Right cardiac atrium (tissue), 5 donors: Measurements from ENCODE around the gene WDR62. TPM values are rescaled to one million over a fixed set of nuclear protein-coding genes. Genes with fewer than 3 reads are reported as not detected.

Source experiments
- ATAC-seq, 2 donors: fragments of 200-7000 bp; cut with Tn5 transposase; one replicate each; pipeline versions ENCODE4 v1.8.0 to v1.9.1; 2020; ENCODE audit warnings: moderate library complexity in 2 of 2, mild to moderate bottlenecking in 1 of 2
- DNase-seq, 3 donors: peaks; one replicate each; pipeline ENCODE4 v3.0.0-alpha.2; 2020
- H3K27ac ChIP-seq: one replicate; pipeline ENCODE4 v1.5.1; 2013; ENCODE audit warnings: mild to moderate bottlenecking, low read length, control low read depth, moderate library complexity
- H3K27me3 ChIP-seq: one replicate; pipeline ENCODE4 v1.6.1; 2013; ENCODE audit not compliant: control insufficient read depth, insufficient read depth
- H3K4me1 ChIP-seq: one replicate; pipeline ENCODE4 v1.6.1; 2013; ENCODE audit warnings: low read length; ENCODE audit not compliant: control insufficient read depth, insufficient read depth
- H3K4me3 ChIP-seq: one replicate; pipeline ENCODE4 v1.5.1; 2013; ENCODE audit warnings: low read length, control low read depth
- H3K9me3 ChIP-seq: one replicate; pipeline ENCODE4 v1.6.1; 2013; ENCODE audit warnings: low read length; ENCODE audit not compliant: control insufficient read depth
- WGBS: extraction: QIAGEN DNeasy Blood & Tissue Kit; methylation state at CpG from one replicate; pipeline ENCODE4 v1.1.7; 2013; 5-methylcytosine and 5-hydroxymethylcytosine counted together
- intact Hi-C, 4 donors: fragments of 100-400 bp; cut with DNase I; formaldehyde crosslinking; loops; one replicate each; pipeline versions ENCODE4 v1.11.0 to v1.14.0; 2022 to 2023
- long read RNA-seq, 4 donors: library from polyadenylated mRNA; unstranded; transcript quantifications; one replicate each; pipeline ENCODE4 v2.0.0, GENCODE V29; 2020 to 2021
- polyA plus RNA-seq: library from polyadenylated mRNA; stranded (reverse); fragments of 200-250 nt; gene quantifications from one replicate; pipeline ENCODE4 v1.2.3, GENCODE V29; 2013
- total RNA-seq, 4 donors: library from RNA; stranded (reverse); fragmentation: NEBNext Ultra II Directional; extraction: Animal tissue kit (Norgen Biotek cat#: 25700); gene quantifications; one replicate each; pipeline ENCODE4 v1.2.1, GENCODE V29; 2021
- donor health status: healthy with polysubstance abuse.
- donor health status: DM: no; HTN: yes; CAD: no.
- donor health status: DM: no; HTN: no; CAD: no.
- donor health status: DM: no; HTN: yes; CAD: no; lungs with severe emphysema.
- donor health status: DM: yes; HTN: yes; CAD: no.

Gene WDR62
- total RNA-seq (10 to 100 TPM in 1 of 4 donors, 1 to 10 TPM in 3; 2.8 to 16.3 (median 8.0) TPM), polyA plus RNA-seq (10.6 TPM)
- long read RNA-seq, donor 1, partial matches to known transcripts, result 49 of 65 reads
- long read RNA-seq, donor 1, other reads (novel, unspliced or antisense), result 16 of 65 reads
- long read RNA-seq, donor 2, partial matches to known transcripts, result 81 of 100 reads
- long read RNA-seq, donor 2, other reads (novel, unspliced or antisense), result 18 of 100 reads
- long read RNA-seq, donor 3, partial matches to known transcripts, result 21 of 26 reads
- long read RNA-seq, donor 3, other reads (novel, unspliced or antisense), result 5 of 26 reads
- long read RNA-seq, donor 4, partial matches to known transcripts, result 46 of 66 reads
- long read RNA-seq, donor 4, other reads (novel, unspliced or antisense), result 20 of 66 reads

DNA sequence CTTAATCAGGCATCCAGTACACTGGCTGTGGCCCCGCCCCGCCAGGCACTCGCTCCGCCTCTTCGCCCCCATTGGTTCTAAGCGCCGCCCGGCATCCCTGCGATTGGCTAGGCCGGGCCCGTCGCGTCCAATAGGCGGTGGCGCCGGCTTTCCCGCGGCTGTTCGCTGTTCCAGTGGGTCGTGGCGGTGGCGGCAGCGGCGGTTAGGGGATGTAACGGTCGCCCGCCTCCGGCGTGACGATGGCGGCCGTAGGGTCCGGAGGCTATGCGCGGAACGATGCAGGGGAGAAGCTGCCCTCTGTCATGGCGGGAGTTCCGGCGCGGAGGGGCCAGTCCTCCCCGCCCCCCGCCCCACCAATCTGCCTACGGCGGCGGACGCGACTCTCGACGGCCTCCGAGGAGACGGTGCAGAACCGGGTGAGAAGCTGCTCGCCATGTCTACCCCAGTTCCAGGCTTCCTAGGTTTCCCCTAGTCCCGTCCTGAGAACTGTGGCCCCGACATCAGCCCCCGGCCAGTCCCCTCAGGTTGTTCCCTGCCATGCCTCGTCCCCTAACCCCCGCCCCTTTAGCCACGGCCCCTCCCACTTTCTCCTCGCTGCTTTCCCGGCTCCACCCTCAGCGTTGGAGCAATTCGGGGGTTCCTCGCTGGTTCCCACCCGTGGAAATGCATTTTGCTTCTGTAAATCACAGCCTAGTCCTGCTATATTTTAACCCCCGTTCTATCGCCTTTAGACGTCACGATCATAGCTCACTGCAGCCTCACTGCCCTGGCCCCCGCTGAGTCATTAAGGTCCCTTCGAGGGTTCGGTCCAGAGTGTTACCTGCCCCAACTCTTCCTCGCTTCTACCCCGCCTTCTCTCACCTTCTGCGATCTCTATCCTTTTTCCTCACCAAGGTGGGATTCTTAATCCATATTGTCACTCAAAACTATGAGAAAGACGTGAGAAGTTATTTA lies at the start of gene WDR62:
WDR62 (plus strand) TSS at position 165 of the 954 bp plus-strand sequence; CDS start at position 240, 75 bp downstream.
- Histone ChIP-seq H3K4me3 (peak within 1 kb of the TSS; percentile 53), H3K27me3 (no peaks in the 10 kb centered on the region), H3K27ac (peak within 1 kb of the TSS; percentile 80), H3K9me3 (no peaks in the 10 kb centered on the region), H3K4me1 (no peaks in the 10 kb centered on the region)
- ATAC-seq (peak; percentile 91), DNase-seq (peak; percentile 95 to 98 (median 97))
- under 1% methylated on average over 76 of the region's 76 CpGs for WGBS
- intact Hi-C loops, result no loop called here

DNA sequence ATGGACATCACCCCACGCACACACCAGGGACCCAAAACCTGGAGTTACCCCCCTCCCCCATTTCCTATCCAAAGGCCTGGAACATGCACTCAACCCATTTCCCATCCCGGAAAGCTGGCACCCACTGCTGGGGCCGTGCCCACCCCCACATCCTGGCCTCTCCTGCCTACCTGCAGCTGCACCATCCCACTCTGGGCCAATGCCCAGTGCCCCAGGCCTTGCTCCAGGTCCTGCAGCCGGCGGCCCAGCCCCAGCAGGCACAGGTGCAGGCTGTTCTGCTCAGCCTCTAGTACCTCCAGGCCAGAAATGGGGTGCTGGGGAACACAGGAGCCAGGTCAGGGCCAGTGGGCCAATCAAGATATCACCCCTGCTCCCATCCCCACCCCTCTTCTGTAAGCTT lies 47.7 kb upstream of the WDR62 start:
- 85% methylated on average over 5 of the region's 5 CpGs for WGBS
- intact Hi-C loops, result no loop called here
- DNase-seq, result no peak
- H3K27ac ChIP-seq, result no peak overlapping the region
- no peaks in the 10 kb centered on the region for H3K4me1 ChIP-seq
- H3K4me3 ChIP-seq, result no peak overlapping the region
- no peaks in the 10 kb centered on the region for H3K27me3 ChIP-seq
- ATAC-seq, result no peak
- H3K9me3 ChIP-seq, result no peaks in the 10 kb centered on the region

DNA sequence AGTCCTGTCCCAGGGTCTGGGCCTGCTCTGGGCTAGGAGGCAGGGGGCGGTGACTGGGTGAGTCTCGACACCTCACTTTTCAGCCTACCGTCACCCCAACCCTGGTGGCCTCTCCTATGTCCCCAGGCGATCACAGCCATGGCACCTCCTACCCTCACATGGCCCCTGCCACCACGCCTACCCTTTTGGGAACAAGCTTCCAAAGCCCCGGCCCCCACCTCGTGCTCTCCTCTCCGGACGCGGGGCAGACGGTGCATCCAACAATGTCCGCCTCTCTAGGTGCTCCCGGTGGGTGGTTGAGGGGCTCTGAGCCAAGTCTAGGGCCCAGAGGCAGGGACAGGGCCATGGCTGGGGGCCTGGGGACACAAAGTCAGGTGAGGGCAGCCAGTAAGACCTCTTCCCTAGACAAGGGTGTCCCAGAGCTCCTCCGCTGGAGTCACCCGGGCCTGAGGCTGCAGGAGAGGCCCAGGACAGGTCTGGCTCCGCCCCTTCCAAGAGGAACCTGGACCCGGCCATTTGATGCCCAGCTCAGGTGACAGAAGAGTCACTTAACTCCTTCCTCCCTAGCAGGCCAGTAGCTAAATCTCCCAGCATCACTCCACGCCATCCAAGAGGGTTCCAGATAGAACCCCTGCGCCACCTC lies 46.2 kb upstream of the WDR62 start, which contains the start of gene SYNE4:
SYNE4 (minus strand) TSS at position 478 of the 643 bp plus-strand sequence; CDS start at position 346, 132 bp downstream.
- Histone ChIP-seq H3K27ac (no peak within 1 kb of the TSS), H3K9me3 (no peaks in the 10 kb centered on the region), H3K4me1 (peaks cover 3% of the 10 kb centered on the region), H3K27me3 (no peaks in the 10 kb centered on the region), H3K4me3 (peak within 1 kb of the TSS; percentile 21)
- 50% methylated on average over 19 of the region's 19 CpGs for WGBS
- DNase-seq (no peak), ATAC-seq (peak; percentile 2 to 4)
- intact Hi-C loops, result no loop called here

DNA sequence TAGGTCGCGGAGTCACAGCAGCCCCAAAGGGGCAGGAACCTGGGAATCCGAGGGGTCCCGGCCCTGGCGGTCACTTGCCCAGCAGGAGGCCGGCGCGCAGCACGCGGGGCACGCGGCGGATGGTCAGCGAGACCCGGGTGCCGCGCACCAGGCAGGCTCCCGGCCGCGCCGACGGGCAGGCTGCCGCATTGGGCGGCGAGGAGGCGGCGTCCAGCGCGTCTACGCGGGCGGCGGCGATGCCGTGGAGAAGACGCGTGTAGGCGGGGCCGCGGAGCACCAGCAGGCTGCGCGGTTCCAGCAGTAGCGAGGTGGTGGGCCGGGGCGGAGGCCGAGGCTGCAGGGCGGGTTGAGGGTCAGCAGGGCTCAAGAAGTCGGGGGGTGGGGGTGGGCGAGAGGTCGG lies 45.5 kb upstream of the WDR62 start:
- DNase-seq (peak; percentile 80 to 91 (median 90)), ATAC-seq (peak; percentile 65 to 68)
- H3K9me3 ChIP-seq, result no peaks in the 10 kb centered on the region
- peak overlapping the region; percentile 21 for H3K4me3 ChIP-seq
- no peak overlapping the region for H3K27ac ChIP-seq
- H3K27me3 ChIP-seq, result no peaks in the 10 kb centered on the region
- intact Hi-C loops, result no loop called here
- WGBS, result under 1% methylated on average over 50 of the region's 50 CpGs
- peaks cover 5% of the 10 kb centered on the region for H3K4me1 ChIP-seq

DNA sequence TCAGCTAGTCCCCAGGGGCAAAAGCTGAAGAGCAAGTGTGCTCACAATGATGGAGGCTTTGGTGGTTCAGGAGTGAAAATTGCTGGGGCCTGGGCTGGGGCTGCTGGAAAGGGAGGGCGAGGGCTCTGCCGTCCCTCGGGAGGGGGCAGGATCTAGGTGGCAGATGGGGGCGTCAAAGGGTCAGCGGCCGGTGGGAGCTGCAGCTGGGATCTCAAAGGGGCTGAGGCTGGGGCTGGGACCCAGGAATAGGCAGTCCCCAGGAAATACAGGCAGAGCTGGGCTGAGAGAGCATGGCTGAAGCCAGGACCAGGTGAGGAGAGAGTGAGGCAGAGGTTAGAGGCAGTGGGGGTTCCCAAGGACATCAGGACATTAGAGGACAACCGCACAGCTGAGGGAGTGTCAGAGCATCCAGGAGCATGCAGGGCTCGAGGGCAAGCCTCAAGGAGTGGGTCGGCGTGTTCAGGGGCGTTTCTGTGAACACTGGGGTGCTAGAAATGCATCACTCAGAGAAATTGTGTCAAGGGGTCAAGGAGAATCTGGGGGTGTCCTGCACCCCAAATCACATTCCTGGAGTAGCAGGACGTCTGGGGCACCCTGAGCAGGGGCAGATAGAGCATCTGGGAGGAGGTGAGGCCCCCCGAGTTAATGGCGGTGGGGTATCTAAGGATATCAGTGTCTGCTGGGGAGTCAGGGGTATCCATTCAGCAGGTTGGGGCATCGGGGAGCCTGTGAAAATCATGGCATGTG lies 44.9 kb upstream of the WDR62 start:
- intact Hi-C loops, result no loop called here
- no peaks in the 10 kb centered on the region for H3K27me3 ChIP-seq
- no peaks in the 10 kb centered on the region for H3K9me3 ChIP-seq
- peaks cover 8% of the 10 kb centered on the region for H3K4me1 ChIP-seq
- ATAC-seq (no peak), DNase-seq (peak in 1 of 3 donors; percentile 14)
- 50% methylated on average over 15 of the region's 15 CpGs for WGBS
- peak overlapping the region; percentile 21 for H3K4me3 ChIP-seq
- H3K27ac ChIP-seq, result no peak overlapping the region

DNA sequence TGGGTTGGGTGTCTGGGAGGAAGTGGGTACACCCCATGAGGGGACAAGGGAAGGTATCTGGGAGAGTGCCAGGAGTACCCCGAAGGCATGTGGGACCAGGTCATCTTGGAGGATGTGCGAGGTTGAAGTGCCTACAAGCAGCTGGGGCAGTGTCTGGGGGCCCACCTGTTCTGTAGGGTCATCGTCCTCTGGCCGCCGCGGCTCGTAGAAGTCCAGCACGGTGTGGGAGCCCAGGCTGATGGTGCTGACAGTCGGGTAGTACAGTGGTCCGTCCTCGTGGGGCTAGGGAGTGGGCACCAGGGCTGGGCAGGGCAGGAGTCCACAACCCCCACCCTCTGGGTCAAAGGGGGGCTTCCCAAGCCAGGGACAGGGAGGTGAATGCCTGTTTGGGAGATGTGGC lies 44.3 kb upstream of the WDR62 start:
- no peaks in the 10 kb centered on the region for H3K27me3 ChIP-seq
- ATAC-seq (no peak), DNase-seq (peak in 1 of 3 donors; percentile 49)
- H3K4me3 ChIP-seq, result no peak overlapping the region
- H3K27ac ChIP-seq, result no peak overlapping the region
- intact Hi-C loops, result no loop called here
- H3K4me1 ChIP-seq, result peaks cover 9% of the 10 kb centered on the region
- no peaks in the 10 kb centered on the region for H3K9me3 ChIP-seq
- 94% methylated on average over 11 of the region's 11 CpGs for WGBS

DNA sequence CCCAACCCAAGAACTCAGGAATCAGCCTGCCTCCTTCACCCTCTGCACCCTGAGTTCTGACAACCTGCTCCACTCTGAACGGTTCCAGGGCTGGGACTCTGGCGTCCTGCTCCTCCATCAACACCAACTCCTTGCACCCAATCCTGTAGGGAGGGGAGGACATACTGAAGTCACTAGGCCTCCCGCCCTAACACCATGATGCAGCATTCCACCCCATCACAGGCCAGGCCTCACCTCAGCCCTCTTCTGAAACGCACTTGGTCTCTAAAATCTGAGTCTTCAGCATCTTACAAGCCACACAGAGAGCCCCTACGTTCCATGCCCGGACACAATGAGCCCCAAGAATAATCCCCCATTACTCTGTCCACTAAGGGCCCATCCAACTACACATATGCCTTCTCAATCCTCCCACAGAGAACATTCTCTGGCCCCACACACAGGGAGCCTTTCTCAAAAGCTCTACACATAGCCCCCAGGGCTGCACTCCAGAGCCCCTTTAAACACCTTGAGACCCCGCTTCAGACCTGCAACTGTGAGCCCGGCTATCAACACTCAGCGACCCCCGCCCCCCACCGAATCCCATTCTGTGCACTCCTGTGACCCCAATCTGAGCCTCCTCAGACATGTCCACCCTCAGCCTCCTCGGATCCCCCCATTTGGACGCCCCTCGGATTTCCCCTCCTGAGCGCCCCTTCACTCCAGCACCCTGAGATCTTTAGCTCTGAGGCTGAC lies 41.3 kb upstream of the WDR62 start:
- ATAC-seq (no peak), DNase-seq (peak in 2 of 3 donors; percentile 26 to 28)
- Histone ChIP-seq H3K27ac (peak overlapping the region; percentile 79), H3K27me3 (no peaks in the 10 kb centered on the region), H3K9me3 (no peaks in the 10 kb centered on the region), H3K4me1 (peaks cover 9% of the 10 kb centered on the region), H3K4me3 (peak overlapping the region; percentile 89)
- 31% methylated on average over 15 of the region's 15 CpGs for WGBS
- intact Hi-C loops, result no loop called here

DNA sequence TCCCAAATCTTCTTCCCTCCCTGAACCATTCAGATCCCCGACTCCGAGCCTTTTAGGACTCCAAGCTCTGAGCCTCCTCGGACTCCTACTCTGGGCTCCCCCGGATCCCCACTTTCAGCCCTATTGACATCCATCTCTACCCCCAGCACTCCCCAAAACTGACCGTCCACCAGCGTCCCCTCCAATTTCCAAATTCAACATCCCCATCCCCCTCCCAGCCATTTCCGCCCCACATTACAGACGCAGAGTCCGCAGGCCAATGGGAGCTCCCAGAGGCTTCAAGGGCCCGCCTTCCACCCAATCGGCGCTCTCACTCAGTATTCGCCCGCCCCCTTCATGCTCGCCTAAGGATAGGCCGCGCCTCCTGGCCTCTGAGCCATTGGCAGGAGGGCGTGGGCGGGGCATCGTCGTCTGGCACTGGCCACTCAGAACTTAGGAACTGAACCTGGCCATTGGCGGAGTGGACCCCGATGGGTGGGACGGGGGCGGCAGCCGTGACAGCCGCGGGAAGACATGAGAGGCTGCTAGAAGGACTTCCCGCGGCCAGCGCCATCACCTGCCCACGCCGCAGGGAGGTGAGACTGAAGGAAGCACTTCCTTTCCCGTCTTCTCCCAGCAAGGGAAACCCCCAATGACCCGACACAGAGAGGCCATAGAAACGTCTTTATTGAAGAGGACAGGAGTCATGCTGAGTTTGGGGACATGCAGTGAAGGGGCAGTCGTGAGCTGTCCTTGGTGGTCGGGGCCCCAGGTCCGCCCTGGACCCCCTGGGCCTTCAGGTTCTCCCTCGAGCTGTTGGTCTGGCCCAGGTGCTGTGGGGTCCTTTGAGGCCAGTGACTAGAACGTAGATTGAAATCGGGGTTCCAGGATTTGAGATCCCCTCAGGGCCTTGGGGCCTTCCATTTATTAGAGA lies 40.4 kb upstream of the WDR62 start, which contains the start of gene ALKBH6:
ALKBH6 (minus strand) TSS at position 202 of the 913 bp plus-strand sequence. CDS start 816 bp downstream, outside the sequence.
- peak; percentile 100 for DNase-seq
- H3K4me1 ChIP-seq, result peaks cover 9% of the 10 kb centered on the region

More for the DNA sequence above, 40.4 kb upstream of the WDR62 start, which contains the start of gene ALKBH6:
- ATAC-seq, result peak; percentile 99
- Histone ChIP-seq H3K4me3 (peak within 1 kb of the TSS; percentile 89), H3K9me3 (no peaks in the 10 kb centered on the region), H3K27ac (peak within 1 kb of the TSS; percentile 79), H3K27me3 (no peaks in the 10 kb centered on the region)
- WGBS, result 1% methylated on average over 42 of the region's 42 CpGs
- intact Hi-C loops, result no loop called here
